Endothelial cell of umbilical vein (primary cell): Measurements from ENCODE around the gene ZFP1. TPM values are rescaled to one million over a fixed set of nuclear protein-coding genes. Genes with fewer than 3 reads are reported as not detected.

Experiments
- BruUV-seq: library from RNA; stranded (reverse); fragments of 400-500 nt; replicated peaks from 2 replicates; lab custom pipeline; 2021; lab: Mats Ljungman, UMichigan
- CTCF ChIA-PET: fragments of 300-600, 350-600 bp; sonication (Branson Sonifier 250); formaldehyde crosslinking; loops from one replicate; lab custom pipeline; 2021; ENCODE audit warnings: antibody characterized with exemption, inconsistent platforms; lab: Charles Lee
- POLR2A ChIA-PET: fragments of 300-600, 350-600 bp; sonication (Branson Sonifier 250); formaldehyde crosslinking; loops from one replicate; lab custom pipeline; 2021; ENCODE audit warnings: antibody characterized with exemption, inconsistent platforms; lab: Charles Lee
- DNase-seq: peaks from one replicate; pipeline ENCODE4 v3.0.0-alpha.2; 2011; ENCODE audit warnings: low read depth, low spot score
- FAIRE-seq: peaks from 2 replicates; lab custom pipeline; 2011; peaks lifted over from hg19 to GRCh38; lab: Jason Lieb, UNC
- H2AFZ ChIP-seq: 2 replicates; pipeline ENCODE4 v1.6.0; 2012; ENCODE audit warnings: low read depth, low read length, control low read depth, inconsistent platforms
- H3K27ac ChIP-seq: 2 replicates; pipeline ENCODE4 v1.5.1; 2011; ENCODE audit warnings: low read depth, mild to moderate bottlenecking, control low read depth, low read length, moderate library complexity; ENCODE audit not compliant: insufficient read depth
- H3K27me3 ChIP-seq, 2 experiments: 2 replicates each; pipeline versions ENCODE4 v1.6.0 to v1.6.1; 2011; ENCODE audit warnings: low read length in 2 of 2, mixed read lengths in 1 of 2; ENCODE audit not compliant: control insufficient read depth in 2 of 2, insufficient read depth in 2 of 2
- H3K36me3 ChIP-seq, 2 experiments: 2 replicates in 1 of 2; 3 replicates in 1 of 2; pipeline ENCODE4 v1.5.1; 2011; ENCODE audit warnings: low read length in 2 of 2, mild to moderate bottlenecking in 1 of 2, moderate library complexity in 1 of 2; ENCODE audit not compliant: control insufficient read depth in 2 of 2, insufficient read depth in 2 of 2; ENCODE audit errors: extremely low read depth in 1 of 2
- H3K4me1 ChIP-seq: 3 replicates; pipeline ENCODE4 v1.5.1; 2011; ENCODE audit warnings: mild to moderate bottlenecking, low read length; ENCODE audit not compliant: control insufficient read depth, insufficient read depth; ENCODE audit errors: extremely low read depth
- H3K4me2 ChIP-seq: 2 replicates; pipeline ENCODE4 v1.6.1; 2011; ENCODE audit warnings: low read length, control low read depth, mixed read lengths; ENCODE audit not compliant: insufficient read depth
- H3K4me3 ChIP-seq, 3 experiments: fragments of 200-600 bp in 1 of 3; sonication (generic), shearing (Covaris generic) in 1 of 3; replicated peaks in 1 of 3; 2 replicates each; pipeline ENCODE4 v1.5.1; 2011 to 2016; ENCODE audit warnings: control low read depth in 3 of 3, low read length in 3 of 3, mild to moderate bottlenecking in 2 of 3, inconsistent platforms in 1 of 3, low read depth in 1 of 3, moderate library complexity in 1 of 3; ENCODE audit not compliant: insufficient read depth in 1 of 3
- H3K79me2 ChIP-seq: 2 replicates; pipeline ENCODE4 v1.6.0; 2012; ENCODE audit warnings: low read length, inconsistent platforms; ENCODE audit not compliant: control insufficient read depth, insufficient read depth
- H3K9ac ChIP-seq: replicated peaks from 2 replicates; pipeline ENCODE3; 2011; ENCODE audit warnings: low read length, control low read depth; ENCODE audit not compliant: insufficient read depth; ENCODE audit errors: extremely low read depth
- H3K9me1 ChIP-seq: replicated peaks from 3 replicates; pipeline ENCODE4 v1.6.0; 2011; ENCODE audit warnings: mild to moderate bottlenecking, low read length; ENCODE audit not compliant: control insufficient read depth, insufficient read depth; ENCODE audit errors: extremely low read depth
- H3K9me3 ChIP-seq: replicated peaks from 2 replicates; pipeline ENCODE4 v1.5.1; 2012; ENCODE audit warnings: low read length, inconsistent platforms; ENCODE audit not compliant: control insufficient read depth, insufficient read depth
- H4K20me1 ChIP-seq: replicated peaks from 2 replicates; pipeline ENCODE3; 2011; ENCODE audit warnings: mild to moderate bottlenecking, low read length; ENCODE audit not compliant: control insufficient read depth, insufficient read depth; ENCODE audit errors: extremely low read depth
- CTCF ChIP-seq, 2 donors: IDR thresholded peaks; 1 replicate in 1 of 2; 2 replicates in 1 of 2; pipeline ENCODE4 v1.5.1; 2011; ENCODE audit warnings: low read length in 2 of 2, mild to moderate bottlenecking in 2 of 2, moderate library complexity in 2 of 2, control low read depth in 1 of 2, inconsistent platforms in 1 of 2, low read depth in 1 of 2; ENCODE audit not compliant: insufficient read depth in 1 of 2; ENCODE audit errors: extremely low read depth in 1 of 2
- FOS ChIP-seq: IDR thresholded peaks from 2 replicates; pipeline ENCODE4 v1.6.1; 2011; ENCODE audit warnings: mild to moderate bottlenecking, low read length, moderate library complexity, borderline replicate concordance; ENCODE audit not compliant: insufficient read depth
- GATA2 ChIP-seq: IDR thresholded peaks from 2 replicates; pipeline ENCODE4 v1.7.0; 2011; ENCODE audit warnings: low read depth, mild to moderate bottlenecking, moderate library complexity, mixed read lengths, low read length; ENCODE audit not compliant: insufficient read length, insufficient read depth
- MAX ChIP-seq: IDR thresholded peaks from 2 replicates; pipeline ENCODE4 v1.6.1; 2011; ENCODE audit not compliant: insufficient read depth, insufficient read length
- POLR2AphosphoS5 ChIP-seq: IDR thresholded peaks from 2 replicates; pipeline ENCODE4 v1.6.1; 2012; ENCODE audit warnings: low read depth, mild to moderate bottlenecking, control low read depth, low read length, moderate library complexity; ENCODE audit not compliant: insufficient read depth
- dilution Hi-C: fragments of 300-500 bp; cut with MboI; formaldehyde crosslinking; loops from one replicate; pipeline ENCODE4 v1.15.0; 2019; ENCODE audit warnings: low sequenced_read_pairs; ENCODE audit not compliant: extremely low pct_ligation_motif_present
- intact Hi-C: fragments of 100-400 bp; cut with micrococcal nuclease; formaldehyde crosslinking; loops from one replicate; pipeline ENCODE4 v1.10.0; 2022
- polyA plus RNA-seq, 4 experiments: library from polyadenylated mRNA; depleted of rRNA in 3 of 4; stranded (reverse) in 3 of 4; unstranded in 1 of 4; fragments of >200 nt; gene quantifications; 2 replicates each; pipeline versions ENCODE4 v1.2.1 to v1.2.3, GENCODE V29; 2011 to 2012; ENCODE audit warnings: missing spikeins in 1 of 4
- total RNA-seq: library from RNA; stranded (reverse); gene quantifications from 2 replicates; pipeline ENCODE4 v1.2.3, GENCODE V29; 2021

Gene ZFP1
- total and polyA plus RNA-seq, 2 donors (not counting 3 experiments of a cell fraction or from before 2014, with no cell fraction given), result 2.8 to 9.8 TPM

GRCh38 chr16:75197522-75198134, 49.3 kb downstream of the ZFP1 start:
- Histone ChIP-seq H3K79me2 (no peaks in the 10 kb centered on the region), H3K27ac (no peak overlapping the region), H3K36me3 (no peaks in the 10 kb centered on the region), H3K4me3 (no peak overlapping the region), H3K27me3 (peaks cover 5 to 7% of the 10 kb centered on the region in 2 experiments), H3K4me1 (peaks cover 4% of the 10 kb centered on the region), H3K4me2 (no peak overlapping the region), H3K9me1 (no peaks in the 10 kb centered on the region), H4K20me1 (no peaks in the 10 kb centered on the region), H3K9me3 (no peaks in the 10 kb centered on the region), H2AFZ (no peak overlapping the region), H3K9ac (no peak overlapping the region)
- DNase-seq, result no peak
- dilution Hi-C loops, result no loop called here
- TF ChIP-seq CTCF (IDR thresholded peaks at IDR 0.05; ENCODE audit: extremely low read depth in 1 of 2, insufficient read depth in 1 of 2, low read depth in 1 of 2, low read length in 2 of 2), result no peak
- no peak for TF ChIP-seq GATA2
- TF ChIP-seq POLR2AphosphoS5, result no peak
- TF ChIP-seq FOS, result no peak
- TF ChIP-seq MAX, result no peak
- ChIA-PET CTCF (interaction anchor here (0.7 to 7.9 kb wide), 9 partner anchors 86 to 566 kb away, joined by 3 to 186 read pairs (median 4); partner anchors contain the start of genes CFDP1, TMEM170A and ZNRF1), POLR2A (no interaction called here)
- intact Hi-C loops, result loop anchor here (2.0 kb wide), 2 partner anchors 23 to 425 kb away; partner anchors contain the start of gene ADAT1
- FAIRE-seq, result no peak
- BruUV-seq, result no TSS peak
